ENCODE measurements around the gene GABRB3.

DNA sequence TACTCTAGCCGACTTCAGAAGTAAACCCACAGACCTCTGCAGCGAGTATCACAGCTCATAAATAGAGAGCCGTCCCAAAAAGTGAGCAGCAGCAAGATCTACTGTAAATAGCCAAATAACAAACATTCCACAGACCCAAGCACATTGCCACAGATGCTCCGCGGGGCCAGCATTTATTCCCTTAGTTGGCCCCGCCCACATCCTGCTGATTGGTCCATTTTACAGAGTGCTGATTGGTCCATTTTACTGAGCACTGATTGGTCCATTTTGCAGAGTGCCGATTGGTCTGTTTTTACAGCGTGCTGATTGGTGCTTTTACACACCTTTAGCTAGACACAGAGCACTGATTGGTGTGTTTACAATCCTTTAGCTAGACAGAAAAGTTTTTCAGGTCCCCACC lies 17.3 kb upstream of the GABRB3 start:
- TF ChIP-seq CTCF (IDR thresholded peaks at IDR 0.05; ENCODE audit: extremely low read depth in 1 of 2, insufficient read depth in 1 of 2, low read depth in 1 of 2, low read length in 2 of 2) (no peak), JUN (IDR thresholded peaks at IDR 0.05; ENCODE audit: borderline replicate concordance, insufficient read depth, insufficient read length, low read depth) (no peak)

All from endothelial cell of umbilical vein (primary cell).